ENCODE data around the gene COG2. TPM values are rescaled to one million over a fixed set of nuclear protein-coding genes. Genes with fewer than 3 reads are reported as not detected.

The COG2 gene
- total RNA-seq, 1 donor from 2014 or later, result 20.4 TPM

DNA sequence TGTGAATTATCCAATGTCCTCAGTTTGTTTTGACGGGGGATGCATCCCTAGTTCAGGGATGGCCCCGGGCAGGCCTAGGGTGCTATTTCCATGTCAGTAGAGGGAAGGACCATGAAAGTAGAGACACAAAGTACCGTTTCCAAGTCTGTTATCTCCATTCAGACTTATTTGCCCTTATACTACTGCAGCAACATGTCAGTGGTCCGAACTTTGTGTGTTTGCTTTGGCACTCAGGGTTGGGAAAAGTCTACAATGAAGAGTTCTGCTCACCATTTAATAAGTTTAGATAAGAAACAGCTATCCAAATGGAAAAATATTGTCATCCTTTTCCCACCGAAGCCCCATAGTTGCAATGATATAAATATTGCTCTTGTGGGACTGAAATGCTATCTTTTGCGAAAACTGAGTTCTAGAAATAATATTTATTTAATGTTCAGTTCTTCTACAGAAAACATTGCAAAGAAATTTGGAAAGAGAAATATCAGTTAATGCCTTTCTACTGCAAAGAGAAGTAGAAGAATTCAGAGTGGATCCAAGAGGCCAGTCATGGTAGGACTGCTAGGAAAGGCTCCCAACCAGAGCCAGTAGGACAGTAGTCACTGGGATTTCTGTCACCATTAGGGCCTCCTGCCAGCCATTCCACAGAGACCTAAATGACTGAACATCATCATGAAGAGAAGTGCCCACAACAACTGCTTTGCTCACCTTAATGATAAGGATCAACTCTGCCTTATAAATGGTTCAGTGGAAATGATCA, 83.2 kb downstream of the COG2 start:
- Histone ChIP-seq H3K27ac (no peak overlapping the region), H3K27me3 (no peaks in the 10 kb centered on the region), H3K36me3 (no peaks in the 10 kb centered on the region), H3K4me3 (no peak overlapping the region), H3K9me3 (no peaks in the 10 kb centered on the region), H3K4me1 (no peaks in the 10 kb centered on the region)
- no peak for DNase-seq (ENCODE audit: extremely low spot score in 2 of 2)
- intact Hi-C loops (cut with DNase I), result no loop called here
- TF ChIP-seq, protein P1, sequence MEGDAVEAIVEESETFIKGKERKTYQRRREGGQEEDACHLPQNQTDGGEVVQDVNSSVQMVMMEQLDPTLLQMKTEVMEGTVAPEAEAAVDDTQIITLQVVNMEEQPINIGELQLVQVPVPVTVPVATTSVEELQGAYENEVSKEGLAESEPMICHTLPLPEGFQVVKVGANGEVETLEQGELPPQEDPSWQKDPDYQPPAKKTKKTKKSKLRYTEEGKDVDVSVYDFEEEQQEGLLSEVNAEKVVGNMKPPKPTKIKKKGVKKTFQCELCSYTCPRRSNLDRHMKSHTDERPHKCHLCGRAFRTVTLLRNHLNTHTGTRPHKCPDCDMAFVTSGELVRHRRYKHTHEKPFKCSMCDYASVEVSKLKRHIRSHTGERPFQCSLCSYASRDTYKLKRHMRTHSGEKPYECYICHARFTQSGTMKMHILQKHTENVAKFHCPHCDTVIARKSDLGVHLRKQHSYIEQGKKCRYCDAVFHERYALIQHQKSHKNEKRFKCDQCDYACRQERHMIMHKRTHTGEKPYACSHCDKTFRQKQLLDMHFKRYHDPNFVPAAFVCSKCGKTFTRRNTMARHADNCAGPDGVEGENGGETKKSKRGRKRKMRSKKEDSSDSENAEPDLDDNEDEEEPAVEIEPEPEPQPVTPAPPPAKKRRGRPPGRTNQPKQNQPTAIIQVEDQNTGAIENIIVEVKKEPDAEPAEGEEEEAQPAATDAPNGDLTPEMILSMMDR (IDR thresholded peaks at IDR 0.05), result no peak
- TF ChIP-seq POLR2AphosphoS5 (IDR thresholded peaks at IDR 0.05; ENCODE audit: insufficient read depth in 1 of 2, low read depth in 1 of 2) (no peak), POLR2A (IDR thresholded peaks at IDR 0.05) (no peak)

DNA sequence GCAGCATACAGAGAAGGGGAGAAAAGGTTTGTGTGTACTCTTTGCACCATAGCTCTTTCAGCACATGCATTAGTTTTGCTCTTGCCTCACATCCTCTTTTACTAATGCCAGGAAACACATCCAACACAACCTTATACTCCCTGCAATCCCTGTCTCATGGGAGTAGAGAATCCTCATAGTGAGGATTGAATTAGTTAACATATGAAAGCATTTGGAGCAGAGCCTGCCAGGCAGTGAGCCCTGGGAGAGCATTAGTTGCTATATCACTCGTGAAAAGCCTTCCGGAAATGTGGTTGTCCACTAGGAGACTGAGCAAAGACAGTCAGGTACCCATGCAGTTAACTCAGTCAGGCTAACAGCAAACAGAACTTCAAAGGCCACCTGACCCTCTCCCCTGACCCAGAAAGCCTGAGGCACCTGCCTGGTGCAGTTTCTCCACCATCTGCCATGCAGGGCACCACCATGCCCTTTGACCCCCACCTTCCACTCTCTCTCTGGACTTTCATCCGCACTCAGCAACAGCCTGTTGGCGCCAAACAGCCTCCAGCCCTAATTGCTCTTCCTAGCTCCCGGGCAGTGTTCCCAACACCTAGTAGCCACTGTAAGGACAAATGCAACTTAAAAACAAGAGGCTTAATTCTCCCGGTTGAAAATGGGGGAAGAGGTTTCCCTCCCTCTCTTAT, 86.6 kb downstream of the COG2 start:
- no peak for TF ChIP-seq POLR2AphosphoS5 (IDR thresholded peaks at IDR 0.05; ENCODE audit: insufficient read depth in 1 of 2, low read depth in 1 of 2)
- TF ChIP-seq POLR2A (IDR thresholded peaks at IDR 0.05), result no peak
- TF ChIP-seq, protein P1 (IDR thresholded peaks at IDR 0.05), result no peak
- no peak for DNase-seq (ENCODE audit: extremely low spot score in 2 of 2)
- no peak overlapping the region for H3K4me3 ChIP-seq
- intact Hi-C loops (cut with DNase I), result no loop called here
- no peak overlapping the region for H3K27ac ChIP-seq
- H3K36me3 ChIP-seq, result no peaks in the 10 kb centered on the region
- no peaks in the 10 kb centered on the region for H3K4me1 ChIP-seq
- no peaks in the 10 kb centered on the region for H3K27me3 ChIP-seq
- H3K9me3 ChIP-seq, result no peaks in the 10 kb centered on the region

DNA sequence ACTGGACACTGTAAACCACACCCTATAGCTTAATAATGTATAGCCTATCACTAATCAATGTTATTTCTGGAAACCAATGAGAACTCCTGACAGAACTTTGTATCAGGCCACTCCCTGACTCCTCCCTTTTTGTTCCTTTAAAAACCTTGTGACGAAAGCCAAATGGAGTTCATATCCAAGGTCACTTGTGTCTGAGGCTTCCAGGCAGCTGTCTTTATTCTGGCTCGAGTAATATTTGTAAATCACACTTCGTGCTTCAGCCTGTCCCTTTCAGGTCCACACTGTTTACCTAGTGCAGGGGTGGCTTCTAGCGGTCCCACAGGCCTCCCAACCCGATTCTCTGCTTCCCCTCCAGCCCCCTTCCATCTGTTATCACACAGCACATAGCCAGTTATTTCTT, 88.7 kb downstream of the COG2 start:
- H3K36me3 ChIP-seq, result no peaks in the 10 kb centered on the region
- no peaks in the 10 kb centered on the region for H3K9me3 ChIP-seq
- DNase-seq (ENCODE audit: extremely low spot score in 2 of 2), result no peak
- TF ChIP-seq, protein P1 (IDR thresholded peaks at IDR 0.05), result no peak
- H3K4me3 ChIP-seq, result no peak overlapping the region
- H3K27ac ChIP-seq, result no peak overlapping the region
- H3K27me3 ChIP-seq, result no peaks in the 10 kb centered on the region
- H3K4me1 ChIP-seq, result no peaks in the 10 kb centered on the region
- intact Hi-C loops (cut with DNase I), result no loop called here

DNA sequence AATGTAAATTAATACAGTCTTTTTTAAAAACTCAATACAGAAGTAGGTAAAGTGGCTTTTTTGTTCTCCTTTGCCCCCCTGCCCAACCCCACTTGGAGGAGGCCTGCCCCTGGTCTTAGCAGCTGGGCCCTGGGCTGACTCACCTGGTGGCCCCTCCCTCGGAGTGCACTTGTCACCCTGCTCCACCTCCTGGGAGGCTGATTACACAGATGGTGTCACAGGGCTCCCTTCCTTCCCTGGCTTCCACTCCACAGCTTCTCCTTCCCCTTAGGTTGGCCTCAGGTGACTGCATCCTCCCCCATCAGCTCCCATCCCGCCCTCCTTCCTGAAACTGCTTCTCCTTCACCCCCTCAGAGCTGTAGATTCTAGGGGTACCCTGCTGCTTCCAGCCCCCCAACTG, 93.2 kb downstream of the COG2 start:
- Histone ChIP-seq H3K9me3 (no peaks in the 10 kb centered on the region), H3K27me3 (no peaks in the 10 kb centered on the region), H3K4me1 (no peaks in the 10 kb centered on the region), H3K36me3 (no peaks in the 10 kb centered on the region), H3K27ac (no peak overlapping the region), H3K4me3 (no peak overlapping the region)
- DNase-seq (ENCODE audit: extremely low spot score in 2 of 2), result no peak
- intact Hi-C loops (cut with DNase I), result no loop called here
- TF ChIP-seq POLR2AphosphoS5 (IDR thresholded peaks at IDR 0.05; ENCODE audit: insufficient read depth in 1 of 2, low read depth in 1 of 2) (no peak), POLR2A (IDR thresholded peaks at IDR 0.05) (no peak)
- TF ChIP-seq, protein P1 (IDR thresholded peaks at IDR 0.05), result no peak

DNA sequence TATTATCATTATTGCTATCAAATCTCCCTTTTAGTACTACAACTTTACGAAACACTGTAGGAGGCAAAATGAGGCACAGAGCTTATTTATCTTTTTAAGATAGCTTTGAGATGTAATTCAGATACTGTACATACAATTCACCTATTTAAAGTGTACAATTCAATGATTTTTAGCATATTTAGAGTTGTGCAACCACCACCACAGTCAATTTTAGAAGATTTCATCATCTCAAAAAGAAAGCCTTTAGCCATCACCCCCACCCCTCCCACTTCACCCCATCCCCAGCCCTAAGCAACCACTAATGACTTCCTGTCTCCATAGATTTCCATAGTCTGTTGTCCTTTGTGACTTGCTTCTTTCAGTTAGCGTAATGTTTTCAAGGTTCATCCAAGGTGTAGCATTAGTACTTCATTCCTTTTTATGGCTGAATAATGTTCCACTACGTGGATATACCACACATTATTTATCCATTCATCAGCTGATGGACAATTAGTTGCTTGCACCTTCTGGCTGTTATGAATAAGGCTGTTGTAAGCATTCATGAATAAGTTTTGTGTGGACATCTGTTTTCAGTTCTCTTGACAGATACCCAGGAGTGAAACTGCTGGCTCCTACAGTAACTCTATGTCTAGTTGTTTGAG, 95.5 kb downstream of the COG2 start:
- TF ChIP-seq POLR2AphosphoS5 (IDR thresholded peaks at IDR 0.05; ENCODE audit: insufficient read depth in 1 of 2, low read depth in 1 of 2), result no peak
- TF ChIP-seq POLR2A (IDR thresholded peaks at IDR 0.05), result no peak
- TF ChIP-seq, protein P1 (IDR thresholded peaks at IDR 0.05), result no peak
- DNase-seq (ENCODE audit: extremely low spot score in 2 of 2), result no peak
- Histone ChIP-seq H3K27me3 (no peaks in the 10 kb centered on the region), H3K27ac (no peak overlapping the region), H3K4me1 (no peaks in the 10 kb centered on the region), H3K4me3 (no peak overlapping the region), H3K9me3 (no peaks in the 10 kb centered on the region), H3K36me3 (no peaks in the 10 kb centered on the region)
- intact Hi-C loops (cut with DNase I), result no loop called here
